ENCODE results near the gene LGMN. TPM values are rescaled to one million over a fixed set of nuclear protein-coding genes. Genes with fewer than 3 reads are reported as not detected.

The LGMN gene
- total RNA-seq, 6 experiments from 2014 or later, result 37.0 to 57.3 (median 43.3) TPM

DNA sequence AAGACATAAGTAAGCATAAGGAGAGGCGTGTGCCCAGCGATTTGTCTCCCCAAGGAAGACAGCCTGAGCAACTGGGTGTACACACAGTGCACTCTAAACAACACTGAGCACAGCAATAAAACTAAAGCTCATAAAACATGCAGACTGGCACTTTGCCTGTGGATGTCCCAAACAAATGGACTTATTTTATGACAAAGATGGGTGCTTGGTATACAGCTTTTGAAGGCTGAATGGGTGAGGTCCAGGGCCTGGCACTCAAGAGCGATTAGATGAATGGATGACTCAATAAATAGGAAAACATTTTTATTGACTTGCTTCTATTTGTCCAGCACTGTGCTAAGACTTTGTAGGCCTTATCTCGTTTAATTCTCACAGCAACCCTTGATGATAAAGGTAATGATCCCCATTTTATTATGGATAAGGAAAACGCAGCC lies 28.5 kb downstream of the LGMN start:
- Mint-ChIP-seq H3K9me3 (no peaks in the 10 kb centered on the region), H3K27ac (peak overlapping the region; percentile 53; the same call in 1 of the 2 replicates), H3K4me3 (no peak overlapping the region), H3K36me3 (ENCODE audit: low read depth) (no peaks in the 10 kb centered on the region), H3K4me1 (ENCODE audit: low read depth) (peaks cover 18% of the 10 kb centered on the region), H3K27me3 (ENCODE audit: insufficient read depth) (peaks cover 2% of the 10 kb centered on the region; the same call in 1 of the 2 replicates)
- TF ChIP-seq, protein P1, sequence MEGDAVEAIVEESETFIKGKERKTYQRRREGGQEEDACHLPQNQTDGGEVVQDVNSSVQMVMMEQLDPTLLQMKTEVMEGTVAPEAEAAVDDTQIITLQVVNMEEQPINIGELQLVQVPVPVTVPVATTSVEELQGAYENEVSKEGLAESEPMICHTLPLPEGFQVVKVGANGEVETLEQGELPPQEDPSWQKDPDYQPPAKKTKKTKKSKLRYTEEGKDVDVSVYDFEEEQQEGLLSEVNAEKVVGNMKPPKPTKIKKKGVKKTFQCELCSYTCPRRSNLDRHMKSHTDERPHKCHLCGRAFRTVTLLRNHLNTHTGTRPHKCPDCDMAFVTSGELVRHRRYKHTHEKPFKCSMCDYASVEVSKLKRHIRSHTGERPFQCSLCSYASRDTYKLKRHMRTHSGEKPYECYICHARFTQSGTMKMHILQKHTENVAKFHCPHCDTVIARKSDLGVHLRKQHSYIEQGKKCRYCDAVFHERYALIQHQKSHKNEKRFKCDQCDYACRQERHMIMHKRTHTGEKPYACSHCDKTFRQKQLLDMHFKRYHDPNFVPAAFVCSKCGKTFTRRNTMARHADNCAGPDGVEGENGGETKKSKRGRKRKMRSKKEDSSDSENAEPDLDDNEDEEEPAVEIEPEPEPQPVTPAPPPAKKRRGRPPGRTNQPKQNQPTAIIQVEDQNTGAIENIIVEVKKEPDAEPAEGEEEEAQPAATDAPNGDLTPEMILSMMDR (IDR thresholded peaks at IDR 0.05), result no peak
- DNase-seq, result peak; percentile 45

DNA sequence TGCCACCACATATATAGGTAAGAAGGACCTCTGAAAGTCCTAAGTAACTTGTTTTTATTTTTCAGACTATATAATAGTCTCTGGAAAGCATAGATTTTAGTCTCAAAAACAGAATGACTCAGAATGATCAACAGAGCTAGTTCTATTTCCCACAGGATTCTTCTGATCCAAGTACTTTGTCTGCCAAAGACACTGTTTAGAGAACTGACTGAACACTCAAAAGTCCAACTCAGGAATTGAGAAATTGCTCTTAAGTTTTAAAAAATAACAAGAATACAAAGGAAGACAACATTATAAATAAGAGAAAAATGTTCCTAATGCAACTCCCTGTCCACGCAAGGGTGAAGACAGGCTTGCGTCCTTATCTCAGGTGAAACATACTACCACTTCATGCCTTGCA lies 29.0 kb downstream of the LGMN start:
- peak overlapping the region; percentile 53 for H3K27ac Mint-ChIP-seq
- H3K4me3 Mint-ChIP-seq, result no peak overlapping the region
- peak; percentile 14 for DNase-seq
- TF ChIP-seq, protein P1 (IDR thresholded peaks at IDR 0.05), result no peak
- no peaks in the 10 kb centered on the region for H3K36me3 Mint-ChIP-seq (ENCODE audit: low read depth)
- H3K27me3 Mint-ChIP-seq (ENCODE audit: insufficient read depth), result peaks cover 2% of the 10 kb centered on the region; the same call in 1 of the 2 replicates
- H3K4me1 Mint-ChIP-seq (ENCODE audit: low read depth), result peaks cover 18% of the 10 kb centered on the region
- H3K9me3 Mint-ChIP-seq, result no peaks in the 10 kb centered on the region

DNA sequence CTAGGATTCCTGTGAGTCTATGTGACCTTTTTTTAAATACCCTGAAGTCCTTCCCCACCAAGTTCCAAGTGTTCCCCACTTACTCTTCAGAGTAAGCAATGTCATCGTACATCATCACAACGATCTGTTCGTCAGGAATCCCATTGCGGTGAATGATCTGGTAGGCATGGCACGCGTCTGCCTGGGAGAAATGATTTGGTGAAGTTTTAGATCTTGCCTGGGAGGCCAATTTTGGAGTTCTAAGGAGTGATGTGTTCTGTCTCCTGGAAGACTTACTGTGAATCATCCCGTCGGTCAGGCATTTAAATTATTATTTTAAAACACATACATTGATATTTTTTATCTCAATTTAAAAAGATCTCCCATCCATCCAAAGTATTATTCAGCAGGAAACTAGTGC lies 29.8 kb downstream of the LGMN start:
- Mint-ChIP-seq H3K9me3 (no peaks in the 10 kb centered on the region), H3K27me3 (ENCODE audit: insufficient read depth) (peaks cover 2% of the 10 kb centered on the region; the same call in 1 of the 2 replicates), H3K4me1 (ENCODE audit: low read depth) (peaks cover 18% of the 10 kb centered on the region), H3K27ac (no peak overlapping the region), H3K4me3 (no peak overlapping the region), H3K36me3 (ENCODE audit: low read depth) (no peaks in the 10 kb centered on the region)
- DNase-seq, result no peak
- TF ChIP-seq, protein P1 (IDR thresholded peaks at IDR 0.05), result no peak

DNA sequence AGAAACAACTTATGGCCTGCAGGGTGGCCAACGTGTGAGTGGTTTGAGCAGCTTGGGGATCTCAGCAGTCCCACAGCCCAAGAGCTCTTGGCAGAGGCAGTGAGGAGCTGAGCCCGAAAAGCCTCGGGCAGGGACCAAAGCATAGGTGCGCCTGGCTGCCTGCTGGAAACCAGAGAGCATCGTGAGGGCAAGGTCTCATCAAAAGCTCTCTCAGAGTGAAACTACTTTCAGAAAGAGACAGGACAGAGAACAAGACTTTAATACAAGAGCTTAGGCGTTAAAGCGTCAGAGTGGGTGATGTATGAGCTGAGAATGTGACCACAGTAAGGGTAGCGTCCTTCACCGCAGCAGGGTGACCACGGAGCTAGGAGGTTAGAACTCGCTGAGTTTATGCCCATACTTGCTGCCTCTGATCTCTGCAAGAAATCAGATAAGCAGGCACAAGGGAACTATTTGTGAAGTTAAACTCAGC lies 30.8 kb downstream of the LGMN start:
- Mint-ChIP-seq H3K27me3 (ENCODE audit: insufficient read depth) (peaks cover 2% of the 10 kb centered on the region; the same call in 1 of the 2 replicates), H3K4me3 (no peak overlapping the region), H3K4me1 (ENCODE audit: low read depth) (peaks cover 18% of the 10 kb centered on the region), H3K27ac (no peak overlapping the region), H3K36me3 (ENCODE audit: low read depth) (no peaks in the 10 kb centered on the region), H3K9me3 (no peaks in the 10 kb centered on the region)
- TF ChIP-seq, protein P1 (IDR thresholded peaks at IDR 0.05), result no peak
- DNase-seq, result no peak

DNA sequence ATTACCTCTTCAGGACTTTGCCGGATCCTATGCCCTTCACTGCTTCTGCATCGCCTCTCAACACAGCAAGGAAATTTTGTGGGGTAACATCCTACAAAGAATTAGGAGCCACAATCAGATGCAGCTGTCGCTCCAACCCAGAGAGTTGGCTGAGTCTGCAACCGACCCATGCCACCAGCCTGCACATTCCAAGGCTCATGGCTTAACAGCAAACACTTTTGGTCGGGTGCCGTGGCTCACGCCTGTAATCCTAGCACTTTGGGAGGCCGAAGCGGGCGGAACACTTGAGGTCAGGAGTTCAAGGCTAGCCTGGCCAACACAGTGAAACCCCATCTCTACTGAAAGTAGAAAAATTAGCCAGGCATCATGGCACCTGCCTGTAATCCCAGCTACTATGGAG lies 32.3 kb downstream of the LGMN start:
- Mint-ChIP-seq H3K4me1 (ENCODE audit: low read depth) (peaks cover 18% of the 10 kb centered on the region), H3K4me3 (no peak overlapping the region), H3K36me3 (ENCODE audit: low read depth) (no peaks in the 10 kb centered on the region), H3K27ac (no peak overlapping the region), H3K9me3 (no peaks in the 10 kb centered on the region), H3K27me3 (ENCODE audit: insufficient read depth) (peaks cover 2% of the 10 kb centered on the region; the same call in 1 of the 2 replicates)
- DNase-seq, result no peak
- TF ChIP-seq, protein P1 (IDR thresholded peaks at IDR 0.05), result no peak

Measured in HFFc6 (cell line).